ENCODE results near the gene SH3BP4. TPM values are rescaled to one million over a fixed set of nuclear protein-coding genes. Genes with fewer than 3 reads are reported as not detected.

The SH3BP4 gene
- total RNA-seq, 2 experiments from 2014 or later = 0.06 TPM; not detected in 1

DNA sequence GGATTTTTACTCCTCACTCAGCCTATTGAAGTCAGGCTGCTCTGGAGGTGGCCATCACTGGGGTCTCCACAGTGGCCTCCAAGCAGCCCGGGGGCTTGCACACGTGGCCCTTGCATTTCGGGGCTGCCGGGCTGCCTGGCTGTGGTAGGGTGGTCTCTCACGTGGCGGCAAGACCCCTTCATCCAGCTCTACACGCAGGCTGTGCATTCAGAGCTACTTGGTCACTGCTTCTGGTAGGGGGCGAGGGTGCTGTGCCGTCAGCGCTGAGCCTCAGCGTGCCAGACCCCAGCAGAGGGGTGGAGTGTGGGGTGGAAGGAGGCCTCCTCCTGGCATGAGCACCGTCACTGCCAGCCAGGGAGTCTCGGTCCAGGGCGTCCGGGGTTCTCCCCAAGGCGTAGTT is 80.6 kb downstream of the SH3BP4 start:
- Histone ChIP-seq H4K20me1 (ENCODE audit: insufficient read depth, low read length) (no peaks in the 10 kb centered on the region), H3K9me3 (ENCODE audit: low read length) (no peaks in the 10 kb centered on the region), H3K36me3 (ENCODE audit: insufficient read depth, low read length) (no peaks in the 10 kb centered on the region), H2AFZ (ENCODE audit: low read length) (no peak overlapping the region), H3K79me2 (ENCODE audit: insufficient read depth, low read depth, low read length) (no peaks in the 10 kb centered on the region), H3K4me3 (ENCODE audit: low read depth, low read length, poor library complexity, severe bottlenecking) (no peak overlapping the region), H3K9me2 (ENCODE audit: insufficient read depth, low read length) (no peaks in the 10 kb centered on the region), H3K4me2 (ENCODE audit: low read length) (no peak overlapping the region), H3K4me1 (ENCODE audit: insufficient read depth, low read length, poor library complexity, severe bottlenecking) (no peaks in the 10 kb centered on the region), H3K27ac (ENCODE audit: low read depth, low read length, poor library complexity, severe bottlenecking) (no peak overlapping the region)
- CTCF ChIA-PET (ENCODE audit: unreplicated experiment) = no interaction called here
- no peak for DNase-seq (ENCODE audit: low spot score)
- POLR2A ChIA-PET = interaction anchor here (0.6 kb wide), 1 partner anchor 1216 kb away, joined by 3 read pairs; no protein-coding TSS in a partner anchor
- intact Hi-C loops (cut with micrococcal nuclease; ENCODE audit: unreplicated experiment) = no loop called here
- TF ChIP-seq EZH2phosphoT487 (IDR thresholded peaks at IDR 0.05; ENCODE audit: borderline replicate concordance, low read depth, low read length) = no peak
- TF ChIP-seq, protein P1, sequence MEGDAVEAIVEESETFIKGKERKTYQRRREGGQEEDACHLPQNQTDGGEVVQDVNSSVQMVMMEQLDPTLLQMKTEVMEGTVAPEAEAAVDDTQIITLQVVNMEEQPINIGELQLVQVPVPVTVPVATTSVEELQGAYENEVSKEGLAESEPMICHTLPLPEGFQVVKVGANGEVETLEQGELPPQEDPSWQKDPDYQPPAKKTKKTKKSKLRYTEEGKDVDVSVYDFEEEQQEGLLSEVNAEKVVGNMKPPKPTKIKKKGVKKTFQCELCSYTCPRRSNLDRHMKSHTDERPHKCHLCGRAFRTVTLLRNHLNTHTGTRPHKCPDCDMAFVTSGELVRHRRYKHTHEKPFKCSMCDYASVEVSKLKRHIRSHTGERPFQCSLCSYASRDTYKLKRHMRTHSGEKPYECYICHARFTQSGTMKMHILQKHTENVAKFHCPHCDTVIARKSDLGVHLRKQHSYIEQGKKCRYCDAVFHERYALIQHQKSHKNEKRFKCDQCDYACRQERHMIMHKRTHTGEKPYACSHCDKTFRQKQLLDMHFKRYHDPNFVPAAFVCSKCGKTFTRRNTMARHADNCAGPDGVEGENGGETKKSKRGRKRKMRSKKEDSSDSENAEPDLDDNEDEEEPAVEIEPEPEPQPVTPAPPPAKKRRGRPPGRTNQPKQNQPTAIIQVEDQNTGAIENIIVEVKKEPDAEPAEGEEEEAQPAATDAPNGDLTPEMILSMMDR (conservative IDR thresholded peaks at IDR 0.05; ENCODE audit: low read length) = no peak
- no TSS peak for BruUV-seq (replicated peaks)

DNA sequence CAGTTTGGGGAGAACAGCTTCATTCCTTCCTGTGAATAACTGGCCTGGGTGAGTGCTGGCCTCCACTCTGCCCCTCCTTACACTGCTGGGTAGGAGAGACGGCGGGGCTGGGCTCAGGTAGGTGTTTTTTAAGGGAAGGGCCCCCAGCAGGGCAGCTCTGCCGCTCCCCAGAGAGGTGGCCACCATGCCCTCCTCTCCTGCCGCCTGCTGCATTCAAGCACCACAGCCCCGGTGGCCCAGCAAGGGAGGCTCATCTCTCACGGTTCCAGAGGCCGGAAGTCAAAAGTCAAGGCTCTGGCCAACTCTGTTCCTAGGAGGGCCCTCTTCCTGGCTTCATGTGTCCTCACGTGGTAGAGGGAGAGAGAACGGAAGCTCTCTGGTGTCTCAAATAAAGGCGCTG is 81.1 kb downstream of the SH3BP4 start:
- no peak overlapping the region for H2AFZ ChIP-seq (ENCODE audit: low read length)
- intact Hi-C loops (cut with micrococcal nuclease; ENCODE audit: unreplicated experiment) = no loop called here
- H3K4me2 ChIP-seq (ENCODE audit: low read length) = no peak overlapping the region
- no peaks in the 10 kb centered on the region for H4K20me1 ChIP-seq (ENCODE audit: insufficient read depth, low read length)
- no peaks in the 10 kb centered on the region for H3K9me3 ChIP-seq (ENCODE audit: low read length)
- BruUV-seq (replicated peaks) = no TSS peak
- no peaks in the 10 kb centered on the region for H3K79me2 ChIP-seq (ENCODE audit: insufficient read depth, low read depth, low read length)
- H3K9me2 ChIP-seq (ENCODE audit: insufficient read depth, low read length) = no peaks in the 10 kb centered on the region
- ChIA-PET POLR2A (interaction anchor here (0.6 kb wide), 1 partner anchor 1217 kb away, joined by 3 read pairs; no protein-coding TSS in a partner anchor), CTCF (ENCODE audit: unreplicated experiment) (no interaction called here)
- H3K36me3 ChIP-seq (ENCODE audit: insufficient read depth, low read length) = no peaks in the 10 kb centered on the region
- no peaks in the 10 kb centered on the region for H3K4me1 ChIP-seq (ENCODE audit: insufficient read depth, low read length, poor library complexity, severe bottlenecking)
- no peak for TF ChIP-seq EZH2phosphoT487 (IDR thresholded peaks at IDR 0.05; ENCODE audit: borderline replicate concordance, low read depth, low read length)
- TF ChIP-seq, protein P1 (conservative IDR thresholded peaks at IDR 0.05; ENCODE audit: low read length) = no peak
- no peak overlapping the region for H3K27ac ChIP-seq (ENCODE audit: low read depth, low read length, poor library complexity, severe bottlenecking)
- no peak overlapping the region for H3K4me3 ChIP-seq (ENCODE audit: low read depth, low read length, poor library complexity, severe bottlenecking)
- DNase-seq (ENCODE audit: low spot score) = no peak

DNA sequence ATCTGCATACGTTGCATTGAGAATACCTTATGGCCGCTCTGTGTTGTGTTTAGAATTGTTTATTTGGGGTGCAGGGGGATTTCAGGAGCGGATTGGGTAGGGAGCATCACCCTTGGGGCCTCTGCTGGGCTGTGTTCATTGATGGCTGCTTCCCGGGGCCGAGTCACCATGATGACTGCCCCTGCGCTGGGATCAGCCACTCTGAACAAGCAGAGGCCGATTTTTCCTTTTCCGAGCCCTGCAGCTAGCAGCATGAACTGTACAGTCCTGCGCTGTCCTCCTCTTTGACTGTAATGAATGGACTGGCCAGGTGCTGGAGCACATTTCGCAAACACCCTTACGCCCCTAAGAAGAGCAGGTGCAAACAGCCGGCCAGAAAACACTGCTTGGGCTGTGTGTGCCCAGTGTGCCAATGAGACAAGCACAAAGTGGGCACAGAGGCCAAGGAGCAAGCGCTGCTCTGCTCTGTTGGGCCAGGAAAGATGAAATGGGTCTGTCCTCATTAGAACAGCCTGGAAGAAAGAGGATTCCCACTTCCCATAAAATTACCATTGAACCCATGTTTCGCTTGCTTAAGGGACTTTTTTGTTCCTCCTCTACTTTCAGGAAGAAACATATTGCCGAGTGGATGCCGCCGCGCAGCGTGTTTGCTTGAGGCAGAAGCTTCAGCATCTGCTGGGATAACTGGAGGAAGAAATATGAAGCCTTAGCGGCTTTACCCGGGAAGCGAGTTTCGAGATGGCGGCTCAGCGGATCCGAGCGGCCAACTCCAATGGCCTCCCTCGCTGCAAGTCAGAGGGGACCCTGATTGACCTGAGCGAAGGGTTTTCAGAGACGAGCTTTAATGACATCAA is 82.7 kb downstream of the SH3BP4 start:
- H3K4me3 ChIP-seq (ENCODE audit: low read depth, low read length, poor library complexity, severe bottlenecking) = no peak overlapping the region
- no peaks in the 10 kb centered on the region for H4K20me1 ChIP-seq (ENCODE audit: insufficient read depth, low read length)
- H3K4me2 ChIP-seq (ENCODE audit: low read length) = no peak overlapping the region
- ChIA-PET CTCF (ENCODE audit: unreplicated experiment) (no interaction called here), POLR2A (no interaction called here)
- DNase-seq (ENCODE audit: low spot score) = no peak
- TF ChIP-seq, protein P1 (conservative IDR thresholded peaks at IDR 0.05; ENCODE audit: low read length) = no peak
- TF ChIP-seq EZH2phosphoT487 (IDR thresholded peaks at IDR 0.05; ENCODE audit: borderline replicate concordance, low read depth, low read length) = no peak
- intact Hi-C loops (cut with micrococcal nuclease; ENCODE audit: unreplicated experiment) = no loop called here
- no peaks in the 10 kb centered on the region for H3K79me2 ChIP-seq (ENCODE audit: insufficient read depth, low read depth, low read length)
- H3K9me3 ChIP-seq (ENCODE audit: low read length) = no peaks in the 10 kb centered on the region
- H3K27ac ChIP-seq (ENCODE audit: low read depth, low read length, poor library complexity, severe bottlenecking) = no peak overlapping the region
- no TSS peak for BruUV-seq (replicated peaks)
- H2AFZ ChIP-seq (ENCODE audit: low read length) = no peak overlapping the region
- no peaks in the 10 kb centered on the region for H3K4me1 ChIP-seq (ENCODE audit: insufficient read depth, low read length, poor library complexity, severe bottlenecking)
- no peaks in the 10 kb centered on the region for H3K9me2 ChIP-seq (ENCODE audit: insufficient read depth, low read length)
- H3K36me3 ChIP-seq (ENCODE audit: insufficient read depth, low read length) = no peaks in the 10 kb centered on the region
